Smooth muscle cell (in vitro differentiated cells): ENCODE measurements around the gene BRD3. TPM values are rescaled to one million over a fixed set of nuclear protein-coding genes. Genes with fewer than 3 reads are reported as not detected.

ENCODE experiments used
- DNase-seq: peaks from one replicate; lab custom pipeline; 2025; ENCODE audit not compliant: unreplicated experiment; lab: John Stamatoyannopoulos, UW
- H2AFZ ChIP-seq: fragments of 200-600 bp; sonication (generic); 2 replicates; pipeline ENCODE4 v1.6.0; 2016; ENCODE audit warnings: antibody characterized with exemption, low read depth, mild to moderate bottlenecking
- H3F3A ChIP-seq: fragments of 200-600 bp; sonication (generic); 2 replicates; pipeline ENCODE4 v1.6.0; 2017; ENCODE audit warnings: antibody characterized with exemption, low read depth
- H3K27ac ChIP-seq: fragments of 200-600 bp; sonication (generic); 2 replicates; pipeline ENCODE4 v1.5.1; 2016; ENCODE audit warnings: low read depth, mild to moderate bottlenecking
- H3K27me3 ChIP-seq: fragments of 200-600 bp; sonication (generic); 2 replicates; pipeline ENCODE4 v1.6.1; 2016; ENCODE audit warnings: low read depth, mild to moderate bottlenecking
- H3K36me3 ChIP-seq: fragments of 200-600 bp; sonication (generic); 2 replicates; pipeline ENCODE4 v1.5.1; 2016; ENCODE audit warnings: low read depth
- H3K4me1 ChIP-seq: fragments of 200-600 bp; sonication (generic); 2 replicates; pipeline ENCODE4 v1.5.1; 2016; ENCODE audit warnings: low read depth
- H3K4me2 ChIP-seq: fragments of 200-600 bp; sonication (generic); 2 replicates; pipeline ENCODE4 v1.6.0; 2016; ENCODE audit warnings: mild to moderate bottlenecking
- H3K4me3 ChIP-seq: fragments of 200-600 bp; sonication (generic); 2 replicates; pipeline ENCODE4 v1.5.1; 2016; ENCODE audit warnings: mild to moderate bottlenecking
- H3K79me2 ChIP-seq: fragments of 200-600 bp; sonication (generic); 2 replicates; pipeline ENCODE4 v1.6.0; 2016; ENCODE audit warnings: low read depth, mild to moderate bottlenecking
- H3K9ac ChIP-seq: fragments of 200-600 bp; sonication (generic); 2 replicates; pipeline ENCODE4 v1.6.0; 2016; ENCODE audit warnings: low read depth
- H3K9me3 ChIP-seq: fragments of 200-600 bp; sonication (generic); replicated peaks from 2 replicates; pipeline ENCODE4 v1.5.1; 2016; ENCODE audit warnings: low read depth
- H4K20me1 ChIP-seq: fragments of 200-600 bp; sonication (generic); 2 replicates; pipeline ENCODE4 v1.6.0; 2016; ENCODE audit warnings: low read depth
- WGBS: methylation state at CpG from one replicate; pipeline ENCODE4 v1.1.7; 2016; ENCODE audit warnings: low lambda C conversion rate; 5-methylcytosine and 5-hydroxymethylcytosine counted together
- polyA plus RNA-seq: library from polyadenylated mRNA; unstranded; fragments of >200 nt; fragmentation: Nextera tagmentation; extraction: Ambion mirVana; gene quantifications from 2 replicates; pipeline ENCODE4 v1.2.1, GENCODE V29; 2016
- total RNA-seq: library from RNA; depleted of rRNA; stranded (reverse); fragments of >200 nt; gene quantifications from 2 replicates; pipeline ENCODE4 v1.2.3, GENCODE V29; 2014
- TF ChIP-seq, protein P1 (sequence below): fragments of 200-600 bp; sonication (generic); IDR thresholded peaks from 2 replicates; pipeline ENCODE4 v1.5.1; 2017; ENCODE audit warnings: borderline replicate concordance, mild to moderate bottlenecking, antibody characterized with exemption; ENCODE audit not compliant: insufficient read depth, poor library complexity, severe bottlenecking

BRD3 gene
- total and polyA plus RNA-seq, 2 experiments from 2014 or later: 9.2 to 34.1 TPM

DNA sequence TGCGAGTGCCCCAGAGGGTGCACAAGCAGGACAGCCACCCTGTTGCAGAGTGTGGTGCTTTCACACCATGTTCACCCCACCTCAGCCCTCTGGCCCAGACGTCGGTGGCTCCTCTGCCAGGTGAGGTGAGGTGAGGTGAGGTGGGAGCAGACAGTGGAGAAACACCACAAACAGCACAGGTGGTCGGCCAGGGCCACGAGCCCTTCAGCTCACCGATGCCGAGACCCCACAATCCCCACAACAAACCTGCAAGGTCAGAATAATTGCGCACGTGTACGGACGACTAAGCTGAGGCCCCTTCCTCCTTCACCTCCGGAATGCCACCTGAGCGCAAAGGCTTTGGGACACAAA is 10.5 kb downstream of the BRD3 start:
- Histone ChIP-seq H3K9ac (no peak overlapping the region), H4K20me1 (peaks cover 100% of the 10 kb centered on the region), H2AFZ (no peak overlapping the region), H3F3A (no peaks in the 10 kb centered on the region), H3K9me3 (no peaks in the 10 kb centered on the region), H3K4me2 (no peak overlapping the region), H3K4me1 (no peaks in the 10 kb centered on the region), H3K4me3 (no peak overlapping the region), H3K36me3 (no peaks in the 10 kb centered on the region), H3K27ac (no peak overlapping the region), H3K79me2 (peaks cover 73% of the 10 kb centered on the region), H3K27me3 (no peaks in the 10 kb centered on the region)
- TF ChIP-seq, protein P1, sequence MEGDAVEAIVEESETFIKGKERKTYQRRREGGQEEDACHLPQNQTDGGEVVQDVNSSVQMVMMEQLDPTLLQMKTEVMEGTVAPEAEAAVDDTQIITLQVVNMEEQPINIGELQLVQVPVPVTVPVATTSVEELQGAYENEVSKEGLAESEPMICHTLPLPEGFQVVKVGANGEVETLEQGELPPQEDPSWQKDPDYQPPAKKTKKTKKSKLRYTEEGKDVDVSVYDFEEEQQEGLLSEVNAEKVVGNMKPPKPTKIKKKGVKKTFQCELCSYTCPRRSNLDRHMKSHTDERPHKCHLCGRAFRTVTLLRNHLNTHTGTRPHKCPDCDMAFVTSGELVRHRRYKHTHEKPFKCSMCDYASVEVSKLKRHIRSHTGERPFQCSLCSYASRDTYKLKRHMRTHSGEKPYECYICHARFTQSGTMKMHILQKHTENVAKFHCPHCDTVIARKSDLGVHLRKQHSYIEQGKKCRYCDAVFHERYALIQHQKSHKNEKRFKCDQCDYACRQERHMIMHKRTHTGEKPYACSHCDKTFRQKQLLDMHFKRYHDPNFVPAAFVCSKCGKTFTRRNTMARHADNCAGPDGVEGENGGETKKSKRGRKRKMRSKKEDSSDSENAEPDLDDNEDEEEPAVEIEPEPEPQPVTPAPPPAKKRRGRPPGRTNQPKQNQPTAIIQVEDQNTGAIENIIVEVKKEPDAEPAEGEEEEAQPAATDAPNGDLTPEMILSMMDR: no peak
- WGBS: 94% methylated on average over 13 of the region's 13 CpGs
- DNase-seq: no peak

DNA sequence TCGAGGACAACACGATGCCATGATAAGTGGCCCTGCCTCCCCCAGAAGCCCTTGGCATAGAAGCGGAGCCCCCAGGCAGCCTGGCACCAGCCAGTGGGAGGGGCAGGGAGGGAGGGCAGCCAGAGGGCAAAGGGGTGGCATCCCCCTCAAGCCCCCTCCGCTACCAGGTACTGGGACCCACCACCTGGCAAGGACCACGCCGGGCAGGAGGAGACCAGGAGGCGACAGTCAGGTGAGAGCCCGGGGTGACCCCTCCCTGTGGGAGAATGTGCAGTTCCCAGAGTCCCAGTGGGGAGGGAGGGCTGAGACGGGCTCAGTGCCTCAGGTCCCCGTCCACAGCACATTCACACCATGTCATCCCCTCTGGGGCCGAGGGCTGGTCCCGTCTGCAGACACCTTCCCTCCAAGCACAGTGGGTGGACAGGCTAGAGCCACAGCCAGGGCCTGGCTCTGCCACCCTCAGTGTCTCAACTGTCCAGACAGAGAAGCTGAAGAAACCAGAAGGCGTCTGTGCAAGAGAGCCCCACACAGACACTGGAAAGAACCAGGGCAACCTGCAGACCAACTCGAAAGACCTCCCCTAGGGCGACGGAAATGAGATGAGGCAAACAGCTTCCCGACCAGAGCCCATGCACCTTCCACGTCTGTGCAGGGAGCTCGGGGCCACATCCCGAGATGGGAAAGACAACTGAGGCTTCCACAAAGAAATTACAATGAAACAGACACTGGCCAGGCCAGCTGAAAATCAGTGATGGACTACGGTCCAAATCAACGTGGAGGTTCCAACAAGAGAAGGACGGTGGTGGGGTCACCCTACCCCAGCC is 11.1 kb downstream of the BRD3 start:
- peaks cover 68% of the 10 kb centered on the region for H3K79me2 ChIP-seq
- peaks cover 98% of the 10 kb centered on the region for H4K20me1 ChIP-seq
- H3K9ac ChIP-seq: no peak overlapping the region
- no peaks in the 10 kb centered on the region for H3K9me3 ChIP-seq
- no peaks in the 10 kb centered on the region for H3K4me1 ChIP-seq
- no peaks in the 10 kb centered on the region for H3K36me3 ChIP-seq
- no peaks in the 10 kb centered on the region for H3K27me3 ChIP-seq
- no peak overlapping the region for H3K4me2 ChIP-seq
- H3K27ac ChIP-seq: no peak overlapping the region
- no peak for DNase-seq
- H2AFZ ChIP-seq: no peak overlapping the region
- H3K4me3 ChIP-seq: no peak overlapping the region
- 87% methylated on average over 23 of the region's 23 CpGs for WGBS
- H3F3A ChIP-seq: no peaks in the 10 kb centered on the region
- TF ChIP-seq, protein P1: no peak

DNA sequence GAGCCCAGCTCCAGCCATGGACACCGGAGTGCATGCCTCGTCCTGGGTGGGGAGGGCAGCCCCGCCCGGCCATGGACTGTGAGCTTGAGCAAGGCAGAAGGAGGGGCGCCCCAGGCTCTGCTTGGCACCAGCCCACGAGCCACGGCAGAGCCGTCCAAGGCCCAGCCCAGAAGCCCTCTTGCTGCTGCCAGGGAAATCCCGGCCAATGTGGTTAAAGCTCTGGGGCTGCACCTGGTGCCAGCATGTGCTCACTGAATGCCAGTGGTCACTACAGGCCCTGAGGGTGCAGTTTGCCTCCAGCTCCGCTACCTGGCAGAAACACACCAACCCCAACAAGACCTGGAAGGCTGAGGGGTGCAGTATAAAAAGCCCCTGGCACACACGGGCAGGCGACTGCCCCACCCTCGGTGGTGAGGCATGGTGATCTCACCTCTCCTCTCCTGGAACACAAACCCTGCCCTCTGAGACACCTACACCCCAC is 11.8 kb downstream of the BRD3 start:
- no peaks in the 10 kb centered on the region for H3K9me3 ChIP-seq
- no peaks in the 10 kb centered on the region for H3K4me1 ChIP-seq
- peaks cover 61% of the 10 kb centered on the region for H3K79me2 ChIP-seq
- H3K36me3 ChIP-seq: no peaks in the 10 kb centered on the region
- H4K20me1 ChIP-seq: peaks cover 97% of the 10 kb centered on the region
- H3K27me3 ChIP-seq: no peaks in the 10 kb centered on the region
- no peak overlapping the region for H3K4me3 ChIP-seq
- H3K9ac ChIP-seq: no peak overlapping the region
- H2AFZ ChIP-seq: no peak overlapping the region
- WGBS: 93% methylated on average over 13 of the region's 13 CpGs
- no peak overlapping the region for H3K4me2 ChIP-seq
- DNase-seq: no peak
- H3F3A ChIP-seq: no peaks in the 10 kb centered on the region
- TF ChIP-seq, protein P1: no peak
- H3K27ac ChIP-seq: no peak overlapping the region
